Keratinocyte (primary cell): Measurements from ENCODE around the gene MRC2. TPM values are rescaled to one million over a fixed set of nuclear protein-coding genes. Genes with fewer than 3 reads are reported as not detected.

Source experiments
- DNase-seq: peaks from one replicate; pipeline ENCODE4 v3.0.0-alpha.2; 2011; ENCODE audit warnings: low read depth, missing footprints, low spot score
- FAIRE-seq: peaks from 2 replicates; lab custom pipeline; 2011; peaks lifted over from hg19 to GRCh38; lab: Jason Lieb, UNC
- H2AFZ ChIP-seq: 2 replicates; pipeline ENCODE4 v1.6.0; 2012; ENCODE audit warnings: low read length, control low read depth, inconsistent platforms; ENCODE audit not compliant: control insufficient read depth
- H3K27ac ChIP-seq: 2 replicates; pipeline ENCODE4 v1.5.1; 2011; ENCODE audit warnings: low read length; ENCODE audit not compliant: control insufficient read depth, insufficient read depth
- H3K27me3 ChIP-seq: 3 replicates; pipeline ENCODE4 v1.6.0; 2011; ENCODE audit warnings: low read length; ENCODE audit not compliant: control insufficient read depth, insufficient read depth; ENCODE audit errors: extremely low read depth
- H3K36me3 ChIP-seq, 2 experiments: 2 replicates in 1 of 2; 3 replicates in 1 of 2; pipeline ENCODE4 v1.5.1; 2011; ENCODE audit warnings: low read length in 2 of 2, mild to moderate bottlenecking in 1 of 2; ENCODE audit not compliant: control insufficient read depth in 2 of 2, insufficient read depth in 2 of 2; ENCODE audit errors: extremely low read depth in 1 of 2
- H3K4me1 ChIP-seq: 3 replicates; pipeline ENCODE4 v1.5.1; 2011; ENCODE audit warnings: low read length; ENCODE audit not compliant: control insufficient read depth, insufficient read depth; ENCODE audit errors: extremely low read depth
- H3K4me2 ChIP-seq: 3 replicates; pipeline ENCODE4 v1.6.0; 2011; ENCODE audit warnings: low read depth, low read length; ENCODE audit not compliant: control insufficient read depth, insufficient read depth; ENCODE audit errors: extremely low read depth
- H3K4me3 ChIP-seq, 3 experiments: fragments of 200-600 bp in 1 of 3; sonication (generic) in 1 of 3; 2 replicates in 2 of 3; 3 replicates in 1 of 3; pipeline ENCODE4 v1.5.1; 2011 to 2016; ENCODE audit warnings: low read length in 3 of 3, mild to moderate bottlenecking in 3 of 3, control low read depth in 2 of 3, inconsistent platforms in 1 of 3, low read depth in 1 of 3, mixed read lengths in 1 of 3, mixed run types in 1 of 3, moderate library complexity in 1 of 3; ENCODE audit not compliant: control insufficient read depth in 2 of 3, insufficient read depth in 2 of 3; ENCODE audit errors: extremely low read depth in 1 of 3
- H3K79me2 ChIP-seq: 2 replicates; pipeline ENCODE4 v1.6.0; 2012; ENCODE audit warnings: low read length; ENCODE audit not compliant: control insufficient read depth, insufficient read depth
- H3K9ac ChIP-seq: 3 replicates; pipeline ENCODE4 v1.6.0; 2011; ENCODE audit warnings: low read length; ENCODE audit not compliant: control insufficient read depth, insufficient read depth; ENCODE audit errors: extremely low read depth
- H3K9me1 ChIP-seq: 3 replicates; pipeline ENCODE4 v1.6.0; 2011; ENCODE audit warnings: low read length; ENCODE audit not compliant: control insufficient read depth, insufficient read depth; ENCODE audit errors: extremely low read depth
- H3K9me3 ChIP-seq: 2 replicates; pipeline ENCODE4 v1.5.1; 2012; ENCODE audit warnings: low read depth, low read length; ENCODE audit not compliant: control insufficient read depth
- H4K20me1 ChIP-seq: 3 replicates; pipeline ENCODE4 v1.6.0; 2011; ENCODE audit warnings: low read length; ENCODE audit not compliant: control insufficient read depth, insufficient read depth; ENCODE audit errors: extremely low read depth
- CTCF ChIP-seq, 3 experiments: IDR thresholded peaks in 1 of 3; conservative IDR thresholded peaks in 1 of 3; optimal IDR thresholded peaks in 1 of 3; 2 replicates in 2 of 3; 3 replicates in 1 of 3; pipeline versions ENCODE3 to v1.5.1; 2011; ENCODE audit warnings: low read length in 3 of 3, mild to moderate bottlenecking in 3 of 3, moderate library complexity in 2 of 3, control low read depth in 1 of 3, inconsistent platforms in 1 of 3; ENCODE audit not compliant: insufficient read depth in 2 of 3; ENCODE audit errors: extremely low read depth in 1 of 3
- EZH2 ChIP-seq: IDR thresholded peaks from one replicate; pipeline ENCODE4 v1.6.1; 2012; ENCODE audit warnings: inconsistent platforms, mild to moderate bottlenecking, low read length, moderate library complexity
- dilution Hi-C: fragments of 300-500 bp; cut with MboI; formaldehyde crosslinking; loops from one replicate; pipeline ENCODE4 v1.7.0; 2020; ENCODE audit warnings: low sequenced_read_pairs; ENCODE audit not compliant: extremely low pct_ligation_motif_present
- polyA plus RNA-seq, 5 experiments: library from polyadenylated mRNA; depleted of rRNA in 3 of 5; stranded (reverse) in 3 of 5; stranded (forward) in 1 of 5; unstranded in 1 of 5; fragments of >200 nt; gene quantifications; 1 replicate in 1 of 5; 2 replicates in 3 of 5; 3 replicates in 1 of 5; pipeline versions ENCODE4 v1.2.1 to v1.2.3, GENCODE V29; 2011 to 2012; ENCODE audit warnings: missing spikeins in 2 of 5, low read depth in 1 of 5, low replicate concordance in 1 of 5

MRC2 gene
- polyA plus RNA-seq, 1 donor (not counting 4 experiments of a cell fraction or from before 2014, with no cell fraction given) = 14.0 TPM

GRCh38 chr17:62720126-62720850, 92.8 kb downstream of the MRC2 start:
- no peak overlapping the region for H3K9ac ChIP-seq
- no peak overlapping the region for H3K4me3 ChIP-seq
- no peaks in the 10 kb centered on the region for H4K20me1 ChIP-seq
- H3K36me3 ChIP-seq = no peaks in the 10 kb centered on the region
- H3K9me1 ChIP-seq = no peaks in the 10 kb centered on the region
- TF ChIP-seq EZH2 = no peak
- TF ChIP-seq CTCF (optimal IDR thresholded peaks at IDR 0.05 in 1 of 3, IDR thresholded peaks at IDR 0.05 in 1 of 3, conservative IDR thresholded peaks at IDR 0.05 in 1 of 3; ENCODE audit: extremely low read depth in 1 of 3, insufficient read depth in 2 of 3, low read length in 3 of 3) = peak; percentile 32 to 49 (median 37)
- FAIRE-seq (no peak), DNase-seq (no peak)
- H3K4me1 ChIP-seq = peaks cover 32% of the 10 kb centered on the region
- no peaks in the 10 kb centered on the region for H3K79me2 ChIP-seq
- H3K27ac ChIP-seq = no peak overlapping the region
- H2AFZ ChIP-seq = peak overlapping the region; percentile 78
- H3K9me3 ChIP-seq = no peaks in the 10 kb centered on the region
- dilution Hi-C loops = no loop called here
- no peak overlapping the region for H3K4me2 ChIP-seq
- H3K27me3 ChIP-seq = no peaks in the 10 kb centered on the region

- Histone ChIP-seq H3K9me3 (no peaks in the 10 kb centered on the region), H3K27me3 (no peaks in the 10 kb centered on the region)
These were observed 95.2 kb downstream of the MRC2 start for GRCh38 chr17:62722625-62723024.

More at GRCh38 chr17:62722625-62723024, 95.2 kb downstream of the MRC2 start:
- no peak for FAIRE-seq
- Histone ChIP-seq H3K4me3 (no peak overlapping the region), H3K79me2 (no peaks in the 10 kb centered on the region), H3K4me1 (peaks cover 36% of the 10 kb centered on the region), H3K4me2 (no peak overlapping the region), H3K27ac (no peak overlapping the region), H4K20me1 (no peaks in the 10 kb centered on the region), H3K9ac (no peak overlapping the region), H3K36me3 (no peaks in the 10 kb centered on the region), H3K9me1 (no peaks in the 10 kb centered on the region), H2AFZ (no peak overlapping the region)
- no peak for DNase-seq
- dilution Hi-C loops = no loop called here
- TF ChIP-seq EZH2 (no peak), CTCF (optimal IDR thresholded peaks at IDR 0.05 in 1 of 3, IDR thresholded peaks at IDR 0.05 in 1 of 3, conservative IDR thresholded peaks at IDR 0.05 in 1 of 3; ENCODE audit: extremely low read depth in 1 of 3, insufficient read depth in 2 of 3, low read length in 3 of 3) (no peak)
